ENCODE measurements around the gene TFF3. TPM values are rescaled to one million over a fixed set of nuclear protein-coding genes. Genes with fewer than 3 reads are reported as not detected.

TFF3 gene
- total RNA-seq, 4 donors from 2014 or later: 164 to 2,581 (median 367) TPM

- peaks cover 0 to 23% (median 8%) of the 10 kb centered on the region in 4 donors for H3K4me1 ChIP-seq
- WGBS, 2 donors (ENCODE audit: low coverage in 1 of 2): 78% methylated on average over 4 of the region's 4 CpGs; no CpG with 5 or more reads in 1 of the 2 donors
- H3K27me3 ChIP-seq: peaks cover 3% of the 10 kb centered on the region
- H3K9me3 ChIP-seq: no peaks in the 10 kb centered on the region
- intact Hi-C loops (cut with DNase I; ENCODE audit: low total_unique reads) (no loop called here), in situ Hi-C loops (cut with MboI; ENCODE audit: low pct_ligation_motif_present in 1 of 4, low pct_unique_long_range_greater_than_20kb in 1 of 4, low sequenced_read_pairs in 3 of 4) (loop anchor here in 2 of 4 donors (5.0 to 25.0 kb wide), 2 partner anchors 50 to 240 kb away; no protein-coding TSS in a partner anchor)
- no peak overlapping the region for H3K27ac ChIP-seq
- no peaks in the 10 kb centered on the region for H3K36me3 ChIP-seq
- no peak for DNase-seq
- no peak overlapping the region for H3K4me3 ChIP-seq
- TF ChIP-seq POLR2A (IDR thresholded peaks at IDR 0.05) (no peak), CTCF (IDR thresholded peaks at IDR 0.05) (no peak), EP300 (IDR thresholded peaks at IDR 0.05; ENCODE audit: low read depth) (no peak), POLR2AphosphoS5 (IDR thresholded peaks at IDR 0.05) (no peak)
Measured at GRCh38 chr21:42321845-42322244, 6.6 kb upstream of the TFF3 start.

- H3K9me3 ChIP-seq: no peaks in the 10 kb centered on the region
- DNase-seq: no peak
- in situ Hi-C loops (cut with MboI; ENCODE audit: low pct_ligation_motif_present in 1 of 4, low pct_unique_long_range_greater_than_20kb in 1 of 4, low sequenced_read_pairs in 3 of 4) (loop anchor here in 2 of 4 donors (5.0 to 25.0 kb wide), 2 partner anchors 51 to 241 kb away; no protein-coding TSS in a partner anchor), intact Hi-C loops (cut with DNase I; ENCODE audit: low total_unique reads) (no loop called here)
- TF ChIP-seq POLR2AphosphoS5 (IDR thresholded peaks at IDR 0.05): no peak
- TF ChIP-seq CTCF (IDR thresholded peaks at IDR 0.05): no peak
- TF ChIP-seq POLR2A (IDR thresholded peaks at IDR 0.05): no peak
- no peak for TF ChIP-seq EP300 (IDR thresholded peaks at IDR 0.05; ENCODE audit: low read depth)
- H3K27me3 ChIP-seq: peaks cover 3% of the 10 kb centered on the region
- H3K4me1 ChIP-seq: peaks cover 0 to 27% (median 14%) of the 10 kb centered on the region in 4 donors
- no peaks in the 10 kb centered on the region for H3K36me3 ChIP-seq
- WGBS, 2 donors (ENCODE audit: low coverage in 1 of 2): 93% methylated on average over 10 of the region's 10 CpGs; no CpG with 5 or more reads in 1 of the 2 donors
- H3K4me3 ChIP-seq: no peak overlapping the region
- H3K27ac ChIP-seq: no peak overlapping the region
Measured at GRCh38 chr21:42321231-42321630, 6.0 kb upstream of the TFF3 start.

- Histone ChIP-seq H3K9me3 (no peaks in the 10 kb centered on the region), H3K27me3 (peaks cover 3% of the 10 kb centered on the region), H3K36me3 (no peaks in the 10 kb centered on the region), H3K4me1 (peaks cover 0 to 28% (median 17%) of the 10 kb centered on the region in 4 donors), H3K27ac (no peak overlapping the region), H3K4me3 (no peak overlapping the region)
- in situ Hi-C loops (cut with MboI; ENCODE audit: low pct_ligation_motif_present in 1 of 4, low pct_unique_long_range_greater_than_20kb in 1 of 4, low sequenced_read_pairs in 3 of 4): loop anchor here in 2 of 4 donors (5.0 to 25.0 kb wide), 2 partner anchors 52 to 242 kb away; no protein-coding TSS in a partner anchor
- no peak for TF ChIP-seq EP300 (IDR thresholded peaks at IDR 0.05; ENCODE audit: low read depth)
- TF ChIP-seq CTCF (IDR thresholded peaks at IDR 0.05): no peak
- TF ChIP-seq POLR2A (IDR thresholded peaks at IDR 0.05): no peak
- TF ChIP-seq POLR2AphosphoS5 (IDR thresholded peaks at IDR 0.05): no peak
- no peak for DNase-seq
- 80 to 94% methylated on average over 1 to 8 of the region's 8 CpGs for WGBS, 2 donors (ENCODE audit: low coverage in 1 of 2)
- intact Hi-C loops (cut with DNase I; ENCODE audit: low total_unique reads): no loop called here
Measured at GRCh38 chr21:42320791-42321190, 5.6 kb upstream of the TFF3 start.

- 72 to 100% methylated on average over 1 to 17 of the region's 17 CpGs for WGBS, 2 donors (ENCODE audit: low coverage in 1 of 2)
- no peak overlapping the region for H3K4me3 ChIP-seq
- intact Hi-C loops (cut with DNase I; ENCODE audit: low total_unique reads): no loop called here
- peaks cover 0 to 30% (median 22%) of the 10 kb centered on the region in 4 donors for H3K4me1 ChIP-seq
- TF ChIP-seq POLR2A (IDR thresholded peaks at IDR 0.05): no peak
- peak in 1 of 5 experiments; percentile 5 for TF ChIP-seq CTCF (IDR thresholded peaks at IDR 0.05)
- no peaks in the 10 kb centered on the region for H3K9me3 ChIP-seq
- in situ Hi-C loops (cut with MboI; ENCODE audit: low pct_ligation_motif_present in 1 of 4, low pct_unique_long_range_greater_than_20kb in 1 of 4, low sequenced_read_pairs in 3 of 4): loop anchor here in 2 of 4 donors (5.0 to 25.0 kb wide), 2 partner anchors 52 to 242 kb away; no protein-coding TSS in a partner anchor
- peaks cover under 1% of the 10 kb centered on the region for H3K27me3 ChIP-seq
- no peak for DNase-seq
- peak overlapping the region in 3 of 4 donors; percentile 2 to 52 (median 28) for H3K27ac ChIP-seq
- no peaks in the 10 kb centered on the region for H3K36me3 ChIP-seq
Measured at GRCh38 chr21:42319851-42320572, 4.8 kb upstream of the TFF3 start.

Measured in transverse colon (tissue), 4 donors.